ENCODE measurements around the gene CLEC16A. TPM values are rescaled to one million over a fixed set of nuclear protein-coding genes. Genes with fewer than 3 reads are reported as not detected.

Gene CLEC16A
- total RNA-seq, 1 donor from 2014 or later, result 7.8 TPM

GRCh38 chr16:11003141-11003540 is 58.8 kb downstream of the CLEC16A start:
- Histone ChIP-seq H3K9me3 (ENCODE audit: low read depth) (no peaks in the 10 kb centered on the region), H3K4me2 (no peak overlapping the region), H3K27me3 (no peaks in the 10 kb centered on the region), H3F3A (ENCODE audit: low read depth) (peaks cover 10% of the 10 kb centered on the region), H3K9ac (no peak overlapping the region), H3K4me1 (peaks cover 14% of the 10 kb centered on the region), H3K4me3 (no peak overlapping the region), H3K27ac (no peak overlapping the region), H3K79me2 (ENCODE audit: low read depth) (no peaks in the 10 kb centered on the region), H2AFZ (replicated peaks) (no peak overlapping the region), H3K36me3 (no peaks in the 10 kb centered on the region), H4K20me1 (ENCODE audit: low read depth) (peaks cover 7% of the 10 kb centered on the region)
- peaks cover 5% of the 10 kb centered on the region for H3K27me3 Mint-ChIP-seq (ENCODE audit: insufficient read depth, low read depth)
- TF ChIP-seq CTCF (IDR thresholded peaks at IDR 0.05) (no peak), EZH2phosphoT487 (IDR thresholded peaks at IDR 0.05) (no peak), EZH2 (IDR thresholded peaks at IDR 0.05) (no peak)
- peaks cover 20% of the 10 kb centered on the region for H3K4me1 Mint-ChIP-seq
- H3K4me3 Mint-ChIP-seq, result no peak overlapping the region
- H3K9me3 Mint-ChIP-seq, result no peaks in the 10 kb centered on the region
- peaks cover 3% of the 10 kb centered on the region for H3K36me3 Mint-ChIP-seq
- no peak overlapping the region for H3K27ac Mint-ChIP-seq
- DNase-seq (ENCODE audit: low spot score), result no peak

DNA sequence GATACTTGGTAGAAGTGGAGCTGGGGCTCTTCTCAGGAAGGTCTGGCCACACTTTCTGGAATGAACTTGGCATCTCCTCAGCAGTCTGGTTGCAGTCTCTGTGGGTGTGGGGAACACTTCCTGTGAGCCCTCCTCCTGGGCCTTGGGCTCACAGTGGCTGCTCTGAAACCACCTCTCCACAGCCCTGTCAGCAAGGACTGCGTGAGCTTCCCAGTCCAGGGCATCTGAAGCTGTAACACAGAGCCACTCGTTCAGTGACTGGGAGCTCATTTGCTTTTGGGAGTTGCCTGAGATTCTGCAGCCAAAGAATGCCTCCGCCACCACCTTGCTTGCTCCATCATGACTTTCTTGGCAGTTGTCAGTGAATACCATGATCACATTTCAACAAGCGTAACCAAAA is 60.0 kb downstream of the CLEC16A start:
- Mint-ChIP-seq H3K27me3 (ENCODE audit: insufficient read depth, low read depth) (peaks cover 2% of the 10 kb centered on the region), H3K4me1 (peaks cover 30% of the 10 kb centered on the region), H3K36me3 (peaks cover 3% of the 10 kb centered on the region), H3K4me3 (no peak overlapping the region), H3K27ac (no peak overlapping the region), H3K9me3 (no peaks in the 10 kb centered on the region)
- H3K9me3 ChIP-seq (ENCODE audit: low read depth), result no peaks in the 10 kb centered on the region
- peaks cover 17% of the 10 kb centered on the region for H3K4me1 ChIP-seq
- no peaks in the 10 kb centered on the region for H3K79me2 ChIP-seq (ENCODE audit: low read depth)
- H3K4me2 ChIP-seq, result no peak overlapping the region
- no peak for TF ChIP-seq EZH2 (IDR thresholded peaks at IDR 0.05)
- TF ChIP-seq CTCF (IDR thresholded peaks at IDR 0.05), result no peak
- TF ChIP-seq EZH2phosphoT487 (IDR thresholded peaks at IDR 0.05), result no peak
- H2AFZ ChIP-seq (replicated peaks), result no peak overlapping the region
- no peak overlapping the region for H3K9ac ChIP-seq
- no peak overlapping the region for H3K27ac ChIP-seq
- no peak overlapping the region for H3K4me3 ChIP-seq
- no peak for DNase-seq (ENCODE audit: low spot score)
- H3F3A ChIP-seq (ENCODE audit: low read depth), result peaks cover 14% of the 10 kb centered on the region
- H3K27me3 ChIP-seq, result no peaks in the 10 kb centered on the region
- H3K36me3 ChIP-seq, result no peaks in the 10 kb centered on the region
- H4K20me1 ChIP-seq (ENCODE audit: low read depth), result peaks cover 7% of the 10 kb centered on the region

- Histone ChIP-seq H3K9me3 (ENCODE audit: low read depth) (no peaks in the 10 kb centered on the region), H3K4me1 (peaks cover 17% of the 10 kb centered on the region), H3K27ac (no peak overlapping the region), H4K20me1 (ENCODE audit: low read depth) (peaks cover 7% of the 10 kb centered on the region), H3K36me3 (no peaks in the 10 kb centered on the region), H3K27me3 (no peaks in the 10 kb centered on the region), H3K4me2 (no peak overlapping the region), H3K9ac (no peak overlapping the region), H3K4me3 (no peak overlapping the region), H3K79me2 (ENCODE audit: low read depth) (no peaks in the 10 kb centered on the region), H3F3A (ENCODE audit: low read depth) (peaks cover 14% of the 10 kb centered on the region), H2AFZ (replicated peaks) (no peak overlapping the region)
- peaks cover 3% of the 10 kb centered on the region for H3K36me3 Mint-ChIP-seq
- H3K9me3 Mint-ChIP-seq, result no peaks in the 10 kb centered on the region
- DNase-seq (ENCODE audit: low spot score), result no peak
- H3K4me3 Mint-ChIP-seq, result no peak overlapping the region
- H3K27me3 Mint-ChIP-seq (ENCODE audit: insufficient read depth, low read depth), result no peaks in the 10 kb centered on the region
- TF ChIP-seq EZH2 (IDR thresholded peaks at IDR 0.05) (no peak), EZH2phosphoT487 (IDR thresholded peaks at IDR 0.05) (no peak), CTCF (IDR thresholded peaks at IDR 0.05) (no peak)
- H3K27ac Mint-ChIP-seq, result no peak overlapping the region
- H3K4me1 Mint-ChIP-seq, result peaks cover 32% of the 10 kb centered on the region
These were observed 60.7 kb downstream of the CLEC16A start for GRCh38 chr16:11004973-11005610.
